Embryonic facial prominence (tissue), 1 donor: Measurements from ENCODE around the gene TNRC6A.
"Not testable (repeated sequence)": the region's sequence is repeated elsewhere in the genome, so short reads cannot be mapped to it uniquely, and the experiment has no call there.

Experiments
- DNase-seq: peaks from one replicate; pipeline ENCODE4 v3.0.0-alpha.2; 2016; ENCODE audit errors: extremely low spot score

The TNRC6A gene

DNA sequence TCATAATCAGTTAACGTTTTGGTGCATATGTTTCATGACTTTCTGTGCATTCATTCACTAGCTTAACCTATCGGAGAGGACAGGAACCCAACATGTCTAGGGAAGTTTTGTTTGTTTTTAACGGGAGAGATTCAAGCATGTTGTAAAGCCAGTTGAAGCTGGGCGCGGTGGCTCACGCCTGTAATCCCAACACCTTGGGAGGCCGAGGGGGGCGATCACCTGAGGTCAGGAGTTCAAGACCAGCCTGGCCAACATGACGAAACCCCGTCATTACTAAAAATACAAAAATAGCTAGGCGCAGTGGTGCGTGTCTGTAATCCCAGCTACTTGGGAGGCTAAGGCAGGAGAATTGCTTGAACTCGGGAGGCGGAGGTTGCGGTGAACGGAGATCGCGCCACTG is 1.4 kb upstream of the TNRC6A start:
- no peak for DNase-seq

DNA sequence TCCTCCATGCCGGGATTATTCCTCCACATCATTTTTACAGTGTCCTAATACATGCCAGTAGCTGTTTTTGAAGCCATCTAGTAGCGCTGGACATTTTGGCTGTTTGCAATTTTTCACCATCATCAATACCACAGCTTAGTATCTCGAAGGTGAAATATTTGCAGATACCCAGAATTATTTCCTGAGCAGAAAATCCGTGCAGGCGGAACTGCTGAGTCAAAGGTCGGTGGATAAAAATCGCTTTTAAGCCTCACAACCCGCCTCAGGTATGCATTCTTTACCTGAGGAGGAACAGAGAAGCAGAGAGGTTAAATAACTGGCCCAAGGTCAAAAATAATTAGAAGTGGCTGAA is 584 bp upstream of the TNRC6A start:
- DNase-seq: no peak

- no peak for DNase-seq
Measured at GRCh38 chr16:24729951-24730815, 732 bp downstream of the TNRC6A start.

GRCh38 chr16:24730914-24731313 is 1.5 kb downstream of the TNRC6A start:
- no peak for DNase-seq

- DNase-seq: no peak
Measured at GRCh38 chr16:24731722-24732419, 2.4 kb downstream of the TNRC6A start.

DNA sequence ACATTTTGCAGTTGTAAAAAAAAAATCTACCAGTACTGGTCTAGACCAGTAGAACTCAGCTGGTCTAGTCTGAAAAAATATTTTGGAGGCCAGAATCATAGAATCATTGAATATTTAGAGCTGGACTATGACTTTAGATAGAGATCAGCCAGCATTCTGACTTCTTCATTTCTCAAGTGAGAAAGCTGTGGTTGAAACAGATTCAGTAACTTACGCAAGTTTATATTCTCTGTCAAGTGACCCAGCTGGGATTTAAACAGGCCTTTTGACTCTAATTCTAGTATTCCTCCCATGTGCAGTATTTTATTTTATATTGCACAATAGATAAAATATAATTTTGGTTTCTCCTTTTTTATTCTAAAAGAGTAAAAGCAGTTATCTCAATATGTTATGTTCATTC is 4.9 kb downstream of the TNRC6A start:
- no peak for DNase-seq

- no peak for DNase-seq
Measured at GRCh38 chr16:24736758-24737157, 7.3 kb downstream of the TNRC6A start.

DNA sequence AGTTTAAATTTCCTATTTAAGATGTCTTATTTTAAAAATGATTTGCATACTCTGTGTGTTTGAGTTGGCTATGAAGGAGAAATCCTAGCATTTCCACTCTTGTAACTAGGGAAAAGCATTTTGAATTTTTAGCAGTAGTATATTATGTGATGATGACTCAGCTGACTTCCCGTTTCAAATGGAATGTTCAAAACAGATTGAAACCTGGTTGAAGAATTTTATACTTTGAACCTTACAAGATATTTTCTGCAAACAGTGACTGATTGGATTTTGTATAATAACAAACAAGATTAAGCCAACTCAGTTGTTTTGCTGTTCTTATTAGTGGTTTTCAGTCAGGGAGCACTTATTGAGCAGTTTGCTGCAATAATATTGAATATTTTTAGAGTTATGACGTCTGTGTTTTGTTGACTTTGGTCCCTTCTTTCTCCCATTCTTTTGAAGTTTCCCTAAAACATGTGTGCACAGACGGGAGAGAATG is 8.0 kb downstream of the TNRC6A start:
- no peak for DNase-seq

DNA sequence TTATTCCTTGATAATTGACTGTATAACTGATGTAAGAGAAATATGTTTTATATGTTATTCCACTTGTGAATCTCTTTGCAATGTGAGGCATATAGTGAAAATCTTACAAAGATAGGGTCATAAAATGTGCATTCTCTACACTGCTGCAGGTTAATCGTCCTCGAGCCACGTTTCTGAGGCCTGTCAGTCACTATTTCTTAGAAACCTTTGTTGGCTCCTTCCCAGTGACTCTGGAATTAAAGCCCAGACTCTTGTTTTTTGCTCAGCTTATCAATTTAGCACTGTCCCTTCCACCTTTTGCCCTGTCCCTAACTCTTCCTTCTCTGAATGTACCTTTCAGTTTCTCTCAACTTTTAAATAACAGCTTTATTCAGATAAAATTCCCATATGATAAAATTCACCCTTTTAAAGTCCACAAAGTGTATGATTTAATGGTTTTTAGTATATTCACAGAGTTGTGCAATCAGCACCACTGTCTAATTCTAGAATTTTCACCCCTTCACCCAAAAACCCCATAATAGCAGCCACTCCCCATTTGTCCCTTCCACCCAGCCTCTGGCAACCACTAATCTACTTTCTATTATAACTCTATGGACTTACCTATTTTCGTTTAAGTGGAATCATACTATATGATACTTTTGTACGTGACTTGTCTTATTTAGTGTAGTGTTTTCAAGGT is 8.6 kb downstream of the TNRC6A start:
- no peak for DNase-seq

GRCh38 chr16:24738895-24739294 is 9.4 kb downstream of the TNRC6A start:
- DNase-seq: no peak

DNA sequence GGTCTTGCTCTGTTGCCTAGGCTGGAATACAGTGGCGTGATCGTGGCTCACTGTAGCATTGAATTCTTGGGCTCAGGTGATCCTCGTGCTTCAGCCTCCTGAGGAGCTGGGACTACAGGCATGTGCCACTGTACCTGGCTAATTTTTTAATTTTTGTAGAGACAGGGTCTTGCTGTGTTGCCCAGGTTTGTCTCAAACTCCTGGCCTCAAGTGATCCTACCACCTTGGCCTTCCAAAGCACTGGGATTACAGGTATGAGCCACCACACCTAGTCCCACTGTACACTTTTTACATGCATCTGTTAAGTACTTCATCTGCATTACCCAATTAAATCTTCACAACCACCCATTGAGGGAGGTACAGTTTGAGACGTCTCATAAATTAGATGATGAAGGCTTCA is 12.4 kb downstream of the TNRC6A start:
- DNase-seq: no peak

DNA sequence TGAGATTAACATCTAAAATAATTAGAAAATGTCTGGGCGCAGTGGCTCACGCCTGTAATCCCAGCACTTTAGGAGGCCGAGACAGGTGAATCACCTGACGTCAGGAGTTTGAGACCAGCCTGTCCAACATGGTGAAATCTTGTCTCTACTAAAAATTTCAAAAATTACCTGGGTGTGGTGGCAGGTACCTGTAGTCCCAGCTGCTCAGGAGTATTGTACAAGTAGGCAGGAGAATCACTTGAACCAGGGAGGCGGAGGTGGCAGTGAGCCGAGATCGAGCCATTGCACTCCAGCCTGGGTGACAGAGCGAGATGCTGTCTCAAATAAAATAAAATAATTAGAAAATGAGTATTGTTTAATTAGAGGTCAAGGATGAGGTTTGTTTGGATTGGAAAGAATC is 13.2 kb downstream of the TNRC6A start:
- not testable (repeated sequence) for DNase-seq

- no peak for DNase-seq
Measured at GRCh38 chr16:24745391-24745790, 15.9 kb downstream of the TNRC6A start.

DNA sequence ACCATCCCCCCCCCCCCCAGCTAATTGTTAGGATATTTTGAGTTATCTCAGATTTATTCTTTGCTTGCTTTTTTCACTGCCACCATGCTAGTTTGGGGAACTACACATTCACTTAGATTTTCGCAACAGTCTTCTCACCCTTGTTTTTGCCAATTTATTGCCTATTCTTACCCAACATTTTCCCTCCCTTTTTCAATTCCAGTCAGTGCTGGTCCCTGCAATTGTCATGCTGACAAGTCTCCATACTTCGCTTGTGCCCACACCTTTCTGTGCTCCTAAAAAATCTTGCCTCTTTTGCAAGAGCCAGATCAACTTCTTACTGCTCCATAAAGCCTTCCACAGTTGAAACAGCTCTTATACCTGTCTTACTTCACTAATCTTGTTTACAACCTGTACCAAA is 16.3 kb downstream of the TNRC6A start:
- DNase-seq: no peak

- DNase-seq: no peak
Measured at GRCh38 chr16:24747441-24747840, 18.0 kb downstream of the TNRC6A start.

DNA sequence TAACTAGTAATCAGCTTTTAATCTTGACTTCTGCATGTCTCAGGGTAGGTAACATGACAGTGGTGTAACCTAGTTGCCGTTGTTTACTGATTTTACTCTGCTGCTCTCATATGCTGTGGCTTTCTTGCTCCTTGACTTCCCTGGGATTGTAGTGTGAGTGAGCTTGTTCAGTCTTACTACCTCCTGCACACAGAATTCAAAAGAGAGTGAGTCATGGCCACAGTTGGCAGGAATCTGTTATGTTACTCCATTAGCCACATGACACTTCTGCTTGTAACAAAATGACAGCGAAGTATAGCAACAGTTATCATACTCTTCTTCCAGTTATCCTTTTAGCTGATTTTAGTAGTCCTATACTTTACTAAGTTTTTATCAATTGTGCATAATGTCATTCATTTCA is 18.8 kb downstream of the TNRC6A start:
- no peak for DNase-seq

- DNase-seq: no peak
Measured at GRCh38 chr16:24749310-24749709, 19.9 kb downstream of the TNRC6A start.

GRCh38 chr16:24749872-24750271 is 20.4 kb downstream of the TNRC6A start:
- DNase-seq: not testable (repeated sequence)

- DNase-seq: no peak
Measured at GRCh38 chr16:24753000-24753399, 23.5 kb downstream of the TNRC6A start.

DNA sequence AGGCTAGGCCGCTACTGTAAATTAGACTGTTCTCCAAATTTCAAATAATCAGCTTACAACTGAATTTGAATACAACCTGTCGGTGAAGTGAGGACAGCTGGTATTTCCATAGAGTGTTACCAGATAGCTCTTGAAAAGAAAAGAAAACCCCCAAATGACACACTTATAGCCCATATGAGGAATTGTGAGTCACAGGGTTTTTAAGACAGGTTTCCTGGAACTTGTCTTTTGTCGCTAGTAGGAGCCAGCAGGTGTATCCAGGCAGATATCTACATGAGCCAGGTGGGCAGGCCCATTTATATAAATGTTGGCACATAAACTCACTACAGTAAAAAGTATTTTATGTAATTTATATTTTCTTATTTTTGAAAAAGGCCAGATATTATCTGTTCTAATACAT is 24.0 kb downstream of the TNRC6A start:
- no peak for DNase-seq

DNA sequence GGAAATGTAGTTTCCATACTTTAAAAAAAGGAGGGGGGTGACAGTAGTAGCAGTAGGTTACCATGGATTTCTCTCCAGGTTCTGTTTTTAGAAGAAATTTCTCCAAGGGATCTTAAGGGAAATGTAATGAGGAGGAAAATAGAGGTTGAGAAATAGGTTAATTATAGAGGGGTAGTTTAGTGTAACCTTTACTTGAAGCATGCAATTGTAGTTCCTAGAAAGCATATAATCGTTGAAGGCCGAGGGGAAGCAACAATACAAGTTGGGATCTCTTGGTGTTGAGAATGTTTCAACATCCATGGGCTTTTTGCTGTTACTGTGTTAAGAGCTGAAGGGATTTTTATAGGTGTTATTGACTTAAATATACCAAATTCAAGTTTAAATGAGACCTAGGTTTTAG is 25.1 kb downstream of the TNRC6A start:
- DNase-seq: no peak

- no peak for DNase-seq
Measured at GRCh38 chr16:24755201-24755874, 25.9 kb downstream of the TNRC6A start.
